HG03280 (cell line): ENCODE data around the gene PLPP2.

ENCODE experiments used
- ATAC-seq: cut with Tn5 transposase; IDR thresholded peaks from one replicate; pipeline ENCODE4 v1.9.1; 2021; ENCODE audit warnings: mild to moderate bottlenecking, moderate library complexity; ENCODE audit not compliant: unreplicated experiment

The PLPP2 gene

GRCh38 chr19:294341-294945, 3.2 kb upstream of the PLPP2 start:
- no peak for ATAC-seq

- no peak for ATAC-seq
Observed at GRCh38 chr19:293436-294110, 2.4 kb upstream of the PLPP2 start.

- ATAC-seq, result no peak
Observed at GRCh38 chr19:292951-293350, 1.7 kb upstream of the PLPP2 start.

GRCh38 chr19:292281-292884, 1.2 kb upstream of the PLPP2 start:
- no peak for ATAC-seq

GRCh38 chr19:291561-292280, 518 bp upstream of the PLPP2 start:
- no peak for ATAC-seq

GRCh38 chr19:290372-291005, 714 bp downstream of the PLPP2 start:
- no peak for ATAC-seq

GRCh38 chr19:289651-290371, 1.4 kb downstream of the PLPP2 start:
- ATAC-seq, result no peak

GRCh38 chr19:288911-289310, 2.3 kb downstream of the PLPP2 start:
- no peak for ATAC-seq

- no peak for ATAC-seq
Observed at GRCh38 chr19:287381-287871, 3.8 kb downstream of the PLPP2 start.

GRCh38 chr19:283395-283794, 7.8 kb downstream of the PLPP2 start:
- ATAC-seq, result no peak

GRCh38 chr19:282501-282900, 8.7 kb downstream of the PLPP2 start:
- ATAC-seq, result no peak

GRCh38 chr19:281992-282391, 9.2 kb downstream of the PLPP2 start:
- ATAC-seq, result no peak

- ATAC-seq, result no peak
Observed at GRCh38 chr19:281156-281853, 9.9 kb downstream of the PLPP2 start.

- no peak for ATAC-seq
Observed at GRCh38 chr19:280541-281009, 10.6 kb downstream of the PLPP2 start.

- ATAC-seq, result no peak
Observed at GRCh38 chr19:279656-280055, 11.5 kb downstream of the PLPP2 start.

GRCh38 chr19:279231-279630, 12.0 kb downstream of the PLPP2 start:
- ATAC-seq, result no peak

- no peak for ATAC-seq
Observed at GRCh38 chr19:277581-278165, 13.5 kb downstream of the PLPP2 start.

- ATAC-seq, result no peak
Observed at GRCh38 chr19:277131-277530, 14.1 kb downstream of the PLPP2 start.

GRCh38 chr19:275958-276646, 15.1 kb downstream of the PLPP2 start:
- no peak for ATAC-seq
